Breast epithelium (tissue), 3 donors: ENCODE measurements around the gene EIF4G3.

Experiments
- CTCF ChIP-seq, 3 donors: fragments of 450-650 bp; IDR thresholded peaks; one replicate each; pipeline ENCODE4 v1.5.1; 2016 to 2017; ENCODE audit warnings: antibody characterized with exemption in 3 of 3, mild to moderate bottlenecking in 3 of 3, moderate library complexity in 3 of 3
- POLR2AphosphoS5 ChIP-seq, 3 donors: sonication (generic); formaldehyde crosslinking; IDR thresholded peaks; one replicate each; pipeline ENCODE4 v1.6.1; 2017; ENCODE audit warnings: antibody characterized with exemption in 3 of 3

DNA sequence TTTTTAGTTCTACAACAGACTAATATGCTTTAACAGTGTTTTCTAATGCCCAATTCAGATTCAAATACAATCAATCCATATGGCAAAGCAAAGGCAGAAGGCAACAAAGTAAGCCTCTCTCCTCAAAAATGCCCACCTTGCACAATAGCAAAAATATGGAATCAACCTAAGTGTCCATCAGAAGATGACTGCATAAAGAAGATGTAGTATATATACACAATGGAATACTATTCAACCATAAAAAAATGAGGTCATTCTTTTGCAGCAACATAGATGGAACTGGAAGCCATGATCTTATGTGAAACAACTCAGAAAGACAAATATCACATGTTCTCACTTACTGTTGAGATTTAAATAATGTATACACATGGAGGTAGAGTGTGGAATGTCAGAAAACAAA lies 80.7 kb downstream of the EIF4G3 start:
- TF ChIP-seq CTCF (IDR thresholded peaks at IDR 0.05) (no peak), POLR2AphosphoS5 (IDR thresholded peaks at IDR 0.05) (no peak)
